Measurements from ENCODE around the gene ST3GAL3. TPM values are rescaled to one million over a fixed set of nuclear protein-coding genes. Genes with fewer than 3 reads are reported as not detected.

Gene ST3GAL3
- 2.3 to 3.9 TPM (median 2.7 TPM) in 5 replicates for total RNA-seq (2022; extraction: Qiagen RNA extraction)

GRCh38 chr1:43707190-43708001, at the start of gene ST3GAL3:
Gene ST3GAL3 (plus strand): TSS chr1:43707536. CDS start chr1:43736263, 28,727 bp downstream.

GRCh38 chr1:43933386-43934100, 226.2 kb downstream of the ST3GAL3 start, which contains the start of gene ARTN:
Gene ARTN (plus strand): TSS chr1:43933801. CDS start chr1:43935657, 1,856 bp downstream.

GRCh38 chr1:43946236-43947060, 239.1 kb downstream of the ST3GAL3 start, which contains the start of gene IPO13:
Gene IPO13 (plus strand): TSS chr1:43946950. CDS start chr1:43947601, 651 bp downstream.

GRCh38 chr1:43969746-43970466, 262.6 kb downstream of the ST3GAL3 start, which contains the start of gene DPH2:
Gene DPH2 (plus strand): TSS chr1:43970010. CDS start chr1:43970176, 166 bp downstream.

GRCh38 chr1:43974443-43975248, 267.3 kb downstream of the ST3GAL3 start, which contains the start of gene ATP6V0B:
Gene ATP6V0B (plus strand): TSS chr1:43974960. CDS start chr1:43975041, 81 bp downstream.

GRCh38 chr1:43978551-43979260, 271.4 kb downstream of the ST3GAL3 start, which contains the start of gene B4GALT2:
Gene B4GALT2 (plus strand): TSS chr1:43979210. CDS start chr1:43981161, 1,951 bp downstream.

Other genes with a start within 250 kb of the ST3GAL3 start
- 80.8 to 120 TPM (median 98.1 TPM) in 5 replicates for gene PTPRF, start 176.7 kb upstream of the ST3GAL3 start, total RNA-seq (2022; extraction: Qiagen RNA extraction)
- gene KDM4A, start 57.4 kb upstream of the ST3GAL3 start, total RNA-seq (2022; extraction: Qiagen RNA extraction), result 15.0 to 18.2 TPM (median 15.8 TPM) in 5 replicates
- gene ARTN, start 226.3 kb downstream of the ST3GAL3 start, total RNA-seq (2022; extraction: Qiagen RNA extraction), result 0.15 to 0.27 TPM (median 0.20 TPM) in 5 replicates
- 11.6 to 17.0 TPM (median 16.1 TPM) in 5 replicates for gene IPO13, start 239.4 kb downstream of the ST3GAL3 start, total RNA-seq (2022; extraction: Qiagen RNA extraction)